ENCODE data around the gene ST8SIA3.

The ST8SIA3 gene
- 0 reads per million in 2 donors for total RNA-seq

DNA sequence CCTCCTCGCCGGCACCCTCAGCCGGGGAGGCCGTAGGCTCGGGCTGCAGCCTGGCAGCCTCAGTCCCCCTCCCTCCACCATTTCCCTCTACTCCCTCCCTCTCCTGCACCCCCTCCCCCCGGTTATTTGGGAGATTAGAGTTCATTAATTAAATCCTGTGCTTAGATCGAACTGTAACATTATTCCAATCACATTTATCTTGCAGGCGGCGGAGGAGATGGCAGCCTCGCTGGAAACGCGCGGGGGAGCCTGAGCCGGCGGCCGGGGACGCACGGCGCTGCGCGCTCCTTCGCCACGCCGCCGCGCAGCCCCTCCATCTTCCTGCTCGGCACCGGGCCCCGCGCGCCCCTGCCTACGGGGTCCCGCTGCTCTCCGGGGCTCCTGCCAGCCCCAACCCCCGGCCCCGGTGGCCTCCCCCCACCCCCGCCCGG is at the start of gene ST8SIA3:
ST8SIA3 (plus strand) TSS at position 287 of the 431 bp plus-strand sequence. CDS start 290 bp downstream, outside the sequence.
- peak in 1 of 5 experiments; percentile 3 for DNase-seq

DNA sequence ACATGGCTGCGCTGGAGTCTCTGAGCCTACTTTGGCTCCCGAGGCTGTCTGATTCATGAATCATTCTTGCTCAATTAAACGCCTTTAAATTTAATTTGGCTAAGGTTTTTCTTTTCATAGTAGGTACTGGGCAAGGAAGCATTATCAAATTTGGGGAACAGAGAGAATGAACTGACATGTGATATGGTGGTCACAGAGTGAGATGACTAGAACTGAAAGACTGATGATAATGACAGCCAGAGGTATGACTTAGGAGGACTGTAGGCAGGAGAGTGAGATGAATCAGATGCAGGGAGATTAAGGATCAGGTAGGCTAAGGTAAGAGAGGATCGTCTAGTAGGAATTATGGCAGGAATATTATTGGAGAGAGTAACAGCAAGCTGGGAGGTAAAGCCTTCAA is 40.9 kb upstream of the ST8SIA3 start:
- no peak for DNase-seq

GRCh38 chr18:57312346-57313144 is 39.8 kb upstream of the ST8SIA3 start:
- no peak for DNase-seq

- no peak for DNase-seq
Observed at GRCh38 chr18:57320603-57321002, 31.8 kb upstream of the ST8SIA3 start.

GRCh38 chr18:57325491-57326166 is 26.7 kb upstream of the ST8SIA3 start:
- no peak for DNase-seq

DNA sequence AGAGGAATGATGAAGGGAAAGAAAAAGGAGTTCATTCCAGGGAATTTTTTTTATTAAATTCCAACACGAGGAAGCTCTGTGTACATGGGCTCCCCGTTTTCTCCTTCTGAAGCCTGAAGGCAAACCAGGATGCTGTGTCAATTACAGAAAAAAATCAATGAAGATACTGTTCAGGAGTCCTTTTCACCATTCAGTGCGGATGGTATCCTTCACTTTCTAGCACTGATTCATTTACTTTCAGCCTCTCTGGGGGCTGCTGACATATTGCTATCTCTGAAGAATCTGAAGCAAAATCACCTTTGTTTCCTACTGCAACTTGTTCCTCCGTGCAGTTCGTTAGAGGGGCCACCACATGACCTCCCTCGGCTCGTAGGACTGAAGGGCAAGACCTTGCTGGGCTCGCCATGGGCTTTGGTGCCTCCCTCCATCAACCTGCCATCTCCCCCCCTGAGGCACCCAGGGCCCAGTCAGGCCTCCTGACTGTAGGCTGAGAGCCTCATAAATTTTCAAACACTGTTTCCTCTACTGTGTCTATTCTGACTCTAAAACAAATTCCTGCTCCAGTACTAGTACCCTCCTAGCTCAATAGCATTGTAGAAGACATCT is 25.5 kb upstream of the ST8SIA3 start:
- DNase-seq, result no peak

DNA sequence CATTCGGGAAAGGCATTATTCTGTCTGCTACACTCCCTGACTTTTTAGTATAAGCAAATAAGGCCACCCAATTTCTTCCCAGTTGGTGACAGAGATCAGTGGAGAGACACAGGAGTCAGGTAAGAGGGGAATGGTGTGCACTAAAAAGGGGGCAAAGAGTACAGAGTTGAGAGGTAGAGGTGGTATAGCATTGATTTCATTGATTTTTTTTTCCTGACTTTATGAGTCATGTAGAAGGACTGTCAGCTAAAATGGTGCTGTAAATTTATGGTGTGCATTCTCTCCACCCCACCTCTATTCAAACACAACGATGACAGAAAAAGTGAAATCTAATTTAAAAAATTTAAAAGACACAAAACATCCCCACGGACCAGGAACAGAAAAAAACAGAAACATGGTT is 23.7 kb upstream of the ST8SIA3 start:
- no peak for DNase-seq

GRCh38 chr18:57329856-57330255 is 22.5 kb upstream of the ST8SIA3 start:
- DNase-seq, result no peak

- no peak for DNase-seq
Observed at GRCh38 chr18:57331718-57332117, 20.6 kb upstream of the ST8SIA3 start.

- DNase-seq, result no peak
Observed at GRCh38 chr18:57333940-57334339, 18.4 kb upstream of the ST8SIA3 start.

DNA sequence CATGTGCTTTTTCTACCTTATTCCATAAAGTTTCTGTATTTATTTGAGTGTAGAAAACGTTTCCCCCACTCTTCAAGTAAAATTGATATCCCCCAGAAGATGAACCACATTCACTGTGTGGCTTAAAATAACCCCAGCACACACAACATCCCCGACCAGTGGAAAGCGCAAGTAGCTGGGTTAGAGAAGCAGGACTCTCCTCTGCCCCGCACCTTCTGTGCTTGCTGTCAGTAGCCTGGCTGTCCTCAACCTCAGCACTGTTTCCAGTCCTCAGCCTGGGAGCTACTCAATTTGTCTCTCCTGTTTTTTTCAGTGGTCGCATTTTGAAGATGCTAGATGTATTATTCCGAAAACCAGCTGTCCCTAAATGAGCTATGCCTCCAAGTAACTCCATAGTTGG is 18.0 kb upstream of the ST8SIA3 start:
- no peak for DNase-seq

DNA sequence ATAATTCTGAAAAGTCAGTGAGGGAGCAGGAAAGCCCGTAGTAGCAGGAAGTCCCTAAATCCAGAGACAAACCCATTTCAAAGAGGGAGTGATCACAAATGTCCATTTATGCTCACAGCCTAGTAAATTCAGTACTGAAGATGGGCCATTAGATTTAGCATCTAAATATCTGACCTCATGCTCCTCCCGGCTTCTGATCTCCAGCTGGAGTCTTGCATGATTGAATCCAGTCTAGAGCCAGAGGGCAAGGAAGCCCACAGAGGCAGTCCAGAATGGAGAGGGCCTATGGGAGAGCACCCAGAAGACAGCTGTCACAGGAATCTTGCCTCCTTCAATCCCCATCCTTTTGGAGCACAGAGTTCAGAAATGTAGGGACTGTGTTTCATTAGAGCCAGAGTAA is 16.0 kb upstream of the ST8SIA3 start:
- no peak for DNase-seq

GRCh38 chr18:57337890-57338289 is 14.5 kb upstream of the ST8SIA3 start:
- no peak for DNase-seq

DNA sequence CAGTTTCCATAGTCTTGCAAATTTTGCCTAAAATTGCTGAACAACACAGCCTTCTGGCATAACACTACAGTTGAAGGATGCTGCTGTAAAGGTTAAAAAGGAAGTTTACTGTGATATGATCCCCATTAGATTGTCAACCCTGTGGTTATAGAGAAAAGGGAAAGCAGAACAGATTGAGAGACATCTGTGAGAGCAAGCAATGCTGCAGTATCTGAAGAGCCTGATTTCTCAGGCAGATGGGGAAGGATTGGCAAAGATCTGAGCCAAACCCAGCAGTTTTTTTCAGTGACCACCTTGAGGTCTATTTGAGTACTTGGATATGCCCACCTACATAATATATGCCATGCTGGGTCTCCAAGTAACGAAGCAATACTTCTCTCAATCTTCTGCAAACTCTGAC is 8.5 kb upstream of the ST8SIA3 start:
- DNase-seq, result no peak

DNA sequence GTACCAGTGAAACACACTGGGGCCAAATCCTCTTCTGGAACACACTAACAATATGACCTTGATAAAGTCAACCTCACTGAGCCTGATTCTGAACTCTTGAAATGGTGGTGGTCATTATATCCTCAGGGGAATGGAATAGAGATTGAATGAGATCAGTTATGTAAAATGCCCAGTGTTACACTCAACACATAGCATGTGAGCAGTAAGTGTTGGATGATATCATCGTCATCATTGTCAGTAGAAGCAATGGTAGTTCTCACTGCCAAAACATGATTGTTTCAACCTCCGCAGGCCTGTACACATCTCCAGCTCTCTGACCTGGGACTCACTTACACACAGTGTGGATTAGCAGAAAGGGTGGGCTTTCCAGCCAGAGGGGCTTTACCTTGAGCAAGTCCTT is 5.5 kb upstream of the ST8SIA3 start:
- DNase-seq, result no peak

DNA sequence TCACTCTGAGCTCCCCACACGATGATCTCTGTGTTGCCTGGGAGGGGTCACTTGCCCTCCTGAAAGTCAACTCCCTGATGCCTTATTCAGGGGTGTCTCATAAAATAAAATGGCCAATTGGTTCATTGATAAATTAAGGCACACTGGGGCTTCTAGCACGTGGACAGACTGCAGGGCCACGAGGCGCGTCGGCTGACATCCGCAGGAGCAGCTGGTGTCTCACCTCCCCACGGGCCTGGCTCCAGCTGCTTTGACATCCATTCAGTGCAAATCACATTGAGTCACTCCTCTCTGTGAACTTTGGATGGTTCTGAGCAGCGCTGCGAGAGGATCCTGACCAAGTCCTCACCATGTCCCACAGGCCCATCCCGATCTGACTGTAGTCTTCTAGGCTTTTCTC is 4.6 kb upstream of the ST8SIA3 start:
- DNase-seq, result no peak

GRCh38 chr18:57352761-57353136 is 392 bp downstream of the ST8SIA3 start:
- DNase-seq, result no peak

DNA sequence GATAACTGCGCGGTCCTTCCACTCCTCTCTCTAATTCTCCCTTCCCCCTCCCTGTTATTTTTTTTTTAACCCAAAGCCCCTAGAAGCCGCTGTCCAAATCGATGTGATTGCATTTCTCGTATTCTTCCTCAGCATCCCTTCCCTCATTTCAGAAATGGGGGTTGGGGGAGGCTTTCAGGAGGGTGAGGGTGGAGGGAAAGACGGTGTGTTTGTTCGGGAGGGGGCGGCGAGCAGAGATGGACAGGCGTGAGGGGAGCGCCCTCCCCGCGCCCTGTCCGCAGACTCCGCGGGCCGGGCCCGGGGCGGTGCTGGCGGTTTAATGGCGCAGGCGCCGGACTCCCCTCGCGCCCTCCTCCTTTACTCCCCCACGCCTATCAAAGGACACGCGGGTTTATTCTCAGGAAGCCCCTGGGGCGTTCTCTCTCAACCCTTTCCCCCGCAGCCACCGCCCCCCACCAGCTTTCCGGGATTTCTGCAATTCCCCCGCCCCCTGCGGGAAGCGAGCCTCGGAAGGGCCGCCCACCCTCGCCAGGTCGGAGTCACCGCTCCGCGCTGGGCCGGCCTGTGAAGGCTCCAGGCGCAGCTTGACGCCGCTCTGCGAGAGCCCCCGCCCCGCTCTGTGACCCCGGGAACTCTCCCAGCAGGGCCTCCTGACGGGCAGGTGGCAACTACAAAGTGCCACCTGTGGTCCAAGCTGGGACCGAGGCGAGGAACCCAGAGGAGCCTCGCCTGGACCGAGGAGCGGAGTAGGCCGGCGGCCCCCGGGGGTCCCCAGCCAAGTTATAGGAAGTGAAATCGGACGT is 981 bp downstream of the ST8SIA3 start:
- no peak for DNase-seq

DNA sequence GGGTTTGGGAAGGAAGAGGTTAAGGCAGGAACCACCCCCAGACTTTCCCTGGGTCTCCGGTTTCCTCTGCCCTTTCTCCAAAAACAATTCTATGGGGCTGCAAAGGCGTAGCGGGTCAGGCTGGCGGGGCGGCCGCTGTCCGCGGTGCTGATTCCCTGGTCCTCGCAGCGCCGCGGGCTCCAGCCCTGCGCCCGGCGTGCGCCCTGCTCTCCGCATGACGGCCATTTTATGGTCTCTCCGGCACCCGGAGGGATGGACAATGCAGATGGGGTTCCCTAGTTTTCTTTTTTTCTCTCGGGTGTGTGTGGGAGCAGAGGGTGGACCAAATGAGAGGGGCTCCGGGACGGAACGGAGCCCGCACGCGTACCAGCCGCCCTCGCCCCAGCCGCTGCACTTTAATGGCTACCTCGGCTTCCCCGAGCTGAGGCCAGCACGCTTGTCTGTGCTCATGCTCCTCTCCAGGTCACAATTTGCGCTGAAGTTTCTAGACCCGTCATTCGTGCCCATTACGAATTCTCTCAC is 1.6 kb downstream of the ST8SIA3 start:
- peak in 1 of 5 experiments; percentile 23 for DNase-seq

DNA sequence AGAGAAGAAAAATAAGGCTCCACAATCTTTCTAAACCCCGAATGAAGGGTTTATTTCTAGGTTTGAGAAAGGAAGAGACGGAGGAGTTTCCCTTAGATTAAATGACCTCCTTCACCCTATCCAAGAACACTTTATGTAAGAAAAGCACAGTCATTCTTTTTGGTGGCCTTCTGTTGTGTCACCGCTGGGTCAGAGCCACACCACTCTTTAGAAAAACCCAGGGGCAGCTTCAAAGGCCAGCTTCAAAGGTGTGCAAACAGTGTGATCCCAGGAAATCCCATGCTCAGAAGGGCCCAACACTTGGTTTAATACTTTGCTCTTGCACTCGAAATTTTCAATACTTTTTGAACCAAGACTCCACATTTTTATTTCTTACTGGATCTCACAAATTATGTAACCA is 7.1 kb downstream of the ST8SIA3 start:
- no peak for DNase-seq

- DNase-seq, result no peak
Observed at GRCh38 chr18:57362714-57363113, 10.4 kb downstream of the ST8SIA3 start.

- no peak for DNase-seq
Observed at GRCh38 chr18:57364460-57364859, 12.1 kb downstream of the ST8SIA3 start.
